ENCODE measurements around the gene PBX4.
A peak's percentile ranks its signal among the peaks of the same experiment; 100 is the strongest.

PBX4 gene

DNA sequence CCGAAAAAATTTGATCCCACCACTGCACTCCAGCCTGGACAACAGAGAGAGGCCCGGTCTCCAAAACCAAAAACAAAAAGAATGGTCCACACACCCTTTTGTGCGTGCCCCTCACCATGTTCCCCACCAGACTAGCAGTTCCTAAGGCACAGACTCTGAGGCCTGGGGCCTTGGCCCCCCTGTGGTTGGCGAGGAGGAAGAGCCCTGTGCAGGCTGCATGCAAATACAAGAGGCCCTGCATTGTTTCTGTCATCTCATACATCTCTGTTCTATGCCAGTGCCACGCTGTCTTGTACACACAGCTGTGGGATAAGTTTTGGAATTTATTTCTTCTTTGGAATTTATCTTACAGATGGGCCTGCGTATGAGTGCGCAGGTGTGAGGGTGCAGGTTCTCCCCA is 94.4 kb downstream of the PBX4 start:
- no peak for DNase-seq (ENCODE audit: low read depth)

DNA sequence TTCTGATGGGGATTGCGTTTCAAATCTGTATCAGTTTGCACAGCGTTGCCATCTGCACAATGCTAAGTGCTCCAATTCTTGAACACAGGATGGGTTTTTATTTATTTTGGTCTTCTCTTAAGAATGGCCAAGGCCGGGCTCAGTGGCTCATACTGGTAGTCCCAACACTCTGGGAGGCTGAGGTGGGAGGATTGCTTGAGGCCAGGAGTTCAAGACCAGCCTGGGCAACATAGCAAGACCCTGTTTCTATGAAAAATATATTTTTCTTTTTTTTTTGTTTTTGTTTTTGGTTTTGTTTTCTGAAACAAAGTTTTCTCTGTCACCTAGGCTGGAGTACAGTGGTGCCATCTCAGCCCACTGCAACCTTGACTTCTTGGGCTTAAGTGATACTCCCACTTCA is 95.3 kb downstream of the PBX4 start:
- DNase-seq (ENCODE audit: low read depth): no peak

DNA sequence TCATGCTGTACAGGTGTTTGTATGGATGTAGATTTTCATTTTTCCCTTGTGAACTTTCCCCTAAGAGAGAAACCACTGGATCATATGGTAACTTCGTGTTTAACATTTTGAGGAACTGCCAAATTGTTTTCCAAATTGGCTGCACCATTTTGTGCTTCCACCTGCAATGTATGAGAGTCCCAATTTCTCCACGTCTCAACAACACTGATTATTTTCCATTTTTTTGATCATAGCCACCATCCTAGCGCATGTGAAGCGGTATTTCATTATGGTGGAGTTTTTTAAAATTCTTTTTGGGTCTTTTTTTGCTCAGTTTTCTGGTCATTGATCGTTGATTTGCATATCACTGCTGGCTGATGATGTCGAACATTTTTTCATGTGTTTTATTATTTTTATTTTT is 97.5 kb downstream of the PBX4 start:
- no peak for DNase-seq (ENCODE audit: low read depth)

DNA sequence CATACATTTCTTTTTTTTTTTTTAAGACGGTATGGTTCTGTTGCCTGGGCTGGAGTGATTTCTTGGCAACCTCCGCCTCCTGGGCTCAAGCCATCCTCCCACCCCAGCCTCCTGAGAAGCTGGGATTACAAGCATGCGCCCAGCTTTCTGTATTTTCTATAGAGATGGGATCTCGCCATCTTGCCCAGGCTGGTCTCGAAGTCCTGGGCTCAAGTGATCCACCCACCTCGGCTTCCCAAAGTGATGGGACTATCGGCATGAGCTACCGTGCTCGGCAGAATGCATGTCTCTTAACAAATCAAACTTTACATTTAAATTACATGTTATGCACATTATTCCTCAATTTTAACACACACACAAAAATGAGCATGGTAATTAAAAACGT is 101.3 kb downstream of the PBX4 start:
- DNase-seq (ENCODE audit: low read depth): no peak

DNA sequence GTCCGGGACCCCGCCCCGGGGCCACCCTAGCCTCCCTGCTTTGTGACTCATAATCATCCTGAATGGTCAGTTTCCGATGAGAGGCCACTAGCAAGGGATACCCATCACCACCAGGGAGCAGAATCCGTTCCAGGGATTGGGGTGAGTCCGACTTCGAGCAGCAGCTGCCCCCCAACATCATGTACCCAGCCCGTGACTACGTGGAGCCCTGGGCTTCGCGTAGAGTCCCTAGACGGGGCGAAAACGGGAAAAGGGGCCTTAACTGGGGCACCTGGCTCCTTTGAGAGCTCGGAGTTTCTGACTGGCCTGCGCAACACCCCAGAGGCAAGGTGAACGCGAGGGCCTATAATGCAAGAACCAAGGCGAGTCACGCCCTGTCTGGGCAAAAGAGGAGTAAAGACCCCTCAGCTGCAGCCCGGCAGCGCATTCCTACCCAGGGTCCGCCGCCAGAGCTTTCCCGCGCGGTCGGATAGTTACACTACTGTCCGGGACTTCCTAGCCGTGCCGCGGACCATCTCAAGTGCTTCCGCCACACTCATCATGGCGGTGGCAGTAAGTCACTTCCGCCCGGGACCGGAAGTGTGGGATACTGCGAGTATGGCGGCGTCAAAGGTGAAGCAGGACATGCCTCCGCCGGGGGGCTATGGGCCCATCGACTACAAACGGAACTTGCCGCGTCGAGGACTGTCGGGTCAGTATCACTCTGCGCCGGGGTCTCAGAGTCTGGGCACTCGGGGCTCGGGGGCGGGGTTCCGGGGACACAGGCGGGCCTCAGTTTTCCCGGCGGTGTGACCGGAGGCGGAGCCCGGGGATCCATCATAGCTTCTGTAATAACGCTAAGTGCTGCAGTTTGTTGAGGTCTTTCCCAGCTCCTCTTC is 102.6 kb downstream of the PBX4 start, which contains the start of gene NDUFA13:
Gene NDUFA13, plus strand, starts transcription at position 584 of the 878 bp plus-strand sequence. Its CDS starts 14 bp downstream, at position 598.
- peak; percentile 92 for DNase-seq (ENCODE audit: low read depth)

DNA sequence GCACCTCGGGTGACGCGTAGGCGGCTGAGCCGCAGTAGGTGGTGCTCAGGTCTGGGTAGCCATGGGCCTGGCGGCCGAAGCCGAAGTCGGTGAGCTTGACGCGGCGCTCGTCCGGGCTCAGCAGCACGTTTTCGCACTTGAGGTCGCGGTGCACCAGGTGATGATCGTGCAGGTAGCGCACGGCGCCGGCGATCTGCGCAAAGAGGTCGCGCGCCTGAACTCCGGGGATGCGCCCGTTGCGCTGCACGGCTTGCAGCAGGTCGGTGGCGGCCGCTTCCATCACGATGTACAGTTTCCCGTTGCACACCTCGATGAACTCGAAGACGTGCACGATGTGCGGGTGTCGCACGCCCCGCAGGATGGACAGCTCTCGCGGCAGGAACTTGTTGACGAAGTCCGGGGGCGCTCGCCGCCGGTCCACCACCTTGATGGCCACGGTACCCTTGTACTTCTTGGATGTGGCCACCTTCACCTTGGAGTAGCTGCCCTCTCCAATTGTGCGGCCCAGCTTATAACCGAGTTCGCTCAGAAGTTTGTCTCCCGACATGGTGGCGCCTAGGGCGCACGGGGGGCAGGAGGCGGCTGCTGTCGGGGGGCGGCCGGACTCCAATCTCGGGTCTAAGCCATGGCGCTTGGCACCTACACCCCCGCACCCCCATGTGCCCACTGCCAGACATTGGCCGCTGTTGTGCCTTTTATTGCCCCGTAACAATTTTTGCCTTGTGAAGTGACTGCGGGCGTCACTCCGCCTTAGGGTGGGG is 103.4 kb downstream of the PBX4 start, which contains the start of gene TSSK6:
Gene TSSK6, minus strand, starts transcription at position 668 of the 761 bp plus-strand sequence. Its CDS starts 121 bp downstream, at position 547.
- DNase-seq (ENCODE audit: low read depth): no peak

DNA sequence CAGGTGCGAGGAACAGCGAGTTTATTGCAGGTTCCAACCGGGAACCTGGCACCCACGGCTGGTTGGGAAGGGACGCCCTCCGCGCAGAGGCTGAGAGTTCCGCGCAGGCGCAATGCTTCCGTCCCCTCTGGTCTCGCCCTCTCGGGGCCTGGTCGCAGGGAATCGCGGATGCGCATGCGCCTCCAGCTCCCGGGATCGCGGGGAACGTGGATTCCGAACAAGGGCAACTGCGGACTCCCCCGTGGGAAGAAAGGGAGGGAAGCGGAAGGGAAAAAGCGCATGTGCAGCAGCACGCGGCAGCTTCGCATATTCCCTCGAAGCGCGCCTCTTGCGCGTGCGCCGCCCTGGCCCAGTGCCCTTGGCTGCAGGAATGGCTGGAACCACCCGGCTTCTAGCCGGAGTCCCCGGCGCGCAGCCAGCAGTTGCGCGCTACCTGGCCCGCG is 104.3 kb downstream of the PBX4 start:
- no peak for DNase-seq (ENCODE audit: low read depth)

DNA sequence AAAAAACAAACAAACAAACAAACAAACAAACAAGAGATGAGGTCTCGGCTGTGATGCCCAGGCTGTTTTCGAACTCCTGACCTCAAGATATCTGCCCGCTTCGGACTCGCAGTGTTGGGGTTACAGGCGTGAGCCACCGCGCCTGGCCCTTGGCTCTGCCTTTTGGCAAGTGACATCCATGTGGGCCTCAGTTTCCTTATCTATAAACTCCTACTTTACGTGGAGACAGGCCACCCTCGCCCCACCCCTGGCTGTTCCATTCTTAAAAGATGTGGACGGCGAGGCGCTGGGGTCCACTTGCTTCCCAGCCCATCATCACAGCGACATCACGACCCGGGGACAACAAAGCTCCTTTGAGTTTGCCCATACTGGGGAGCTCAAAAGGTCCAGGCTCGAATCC is 104.8 kb downstream of the PBX4 start:
- DNase-seq (ENCODE audit: low read depth): no peak

Data from activated gamma-delta T cell treated with anti-CD3 and anti-CD28 coated beads, Interleukin-2, amount 50 U/mL, for 16 hours (primary cell).